LNCAP (cell line): ENCODE data around the gene OR9K2.

Experiments
- TF ChIP-seq, protein P1 (sequence below): fragments of 450-650 bp; IDR thresholded peaks from 2 replicates; pipeline ENCODE4 v1.5.1; 2017; ENCODE audit warnings: mild to moderate bottlenecking

The OR9K2 gene, protein sequence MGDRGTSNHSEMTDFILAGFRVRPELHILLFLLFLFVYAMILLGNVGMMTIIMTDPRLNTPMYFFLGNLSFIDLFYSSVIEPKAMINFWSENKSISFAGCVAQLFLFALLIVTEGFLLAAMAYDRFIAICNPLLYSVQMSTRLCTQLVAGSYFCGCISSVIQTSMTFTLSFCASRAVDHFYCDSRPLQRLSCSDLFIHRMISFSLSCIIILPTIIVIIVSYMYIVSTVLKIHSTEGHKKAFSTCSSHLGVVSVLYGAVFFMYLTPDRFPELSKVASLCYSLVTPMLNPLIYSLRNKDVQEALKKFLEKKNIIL

DNA sequence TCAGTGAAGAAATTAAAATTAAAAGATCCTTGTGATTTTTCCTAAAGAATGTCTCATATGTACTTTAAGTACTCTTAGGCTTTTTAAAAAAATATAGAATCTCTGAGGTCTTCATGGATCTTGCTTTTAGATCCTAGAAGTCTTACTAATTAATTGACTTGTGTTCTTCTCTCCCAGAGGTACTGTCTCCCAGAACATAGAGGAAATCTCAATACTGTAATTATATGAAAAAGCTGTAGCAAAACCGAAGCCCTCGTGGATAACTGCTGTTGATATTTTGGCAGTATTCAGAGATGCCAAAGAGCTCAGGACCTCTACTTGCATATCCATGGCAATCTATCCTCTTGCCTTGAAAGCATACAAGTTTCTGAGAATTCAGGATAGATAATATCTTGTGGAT lies at the start of gene OR9K2:
TSS of gene OR9K2 (plus strand) at position 301 of the 400 bp plus-strand sequence. CDS start 3,429 bp downstream, outside the sequence.
- TF ChIP-seq, protein P1, sequence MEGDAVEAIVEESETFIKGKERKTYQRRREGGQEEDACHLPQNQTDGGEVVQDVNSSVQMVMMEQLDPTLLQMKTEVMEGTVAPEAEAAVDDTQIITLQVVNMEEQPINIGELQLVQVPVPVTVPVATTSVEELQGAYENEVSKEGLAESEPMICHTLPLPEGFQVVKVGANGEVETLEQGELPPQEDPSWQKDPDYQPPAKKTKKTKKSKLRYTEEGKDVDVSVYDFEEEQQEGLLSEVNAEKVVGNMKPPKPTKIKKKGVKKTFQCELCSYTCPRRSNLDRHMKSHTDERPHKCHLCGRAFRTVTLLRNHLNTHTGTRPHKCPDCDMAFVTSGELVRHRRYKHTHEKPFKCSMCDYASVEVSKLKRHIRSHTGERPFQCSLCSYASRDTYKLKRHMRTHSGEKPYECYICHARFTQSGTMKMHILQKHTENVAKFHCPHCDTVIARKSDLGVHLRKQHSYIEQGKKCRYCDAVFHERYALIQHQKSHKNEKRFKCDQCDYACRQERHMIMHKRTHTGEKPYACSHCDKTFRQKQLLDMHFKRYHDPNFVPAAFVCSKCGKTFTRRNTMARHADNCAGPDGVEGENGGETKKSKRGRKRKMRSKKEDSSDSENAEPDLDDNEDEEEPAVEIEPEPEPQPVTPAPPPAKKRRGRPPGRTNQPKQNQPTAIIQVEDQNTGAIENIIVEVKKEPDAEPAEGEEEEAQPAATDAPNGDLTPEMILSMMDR = no peak

DNA sequence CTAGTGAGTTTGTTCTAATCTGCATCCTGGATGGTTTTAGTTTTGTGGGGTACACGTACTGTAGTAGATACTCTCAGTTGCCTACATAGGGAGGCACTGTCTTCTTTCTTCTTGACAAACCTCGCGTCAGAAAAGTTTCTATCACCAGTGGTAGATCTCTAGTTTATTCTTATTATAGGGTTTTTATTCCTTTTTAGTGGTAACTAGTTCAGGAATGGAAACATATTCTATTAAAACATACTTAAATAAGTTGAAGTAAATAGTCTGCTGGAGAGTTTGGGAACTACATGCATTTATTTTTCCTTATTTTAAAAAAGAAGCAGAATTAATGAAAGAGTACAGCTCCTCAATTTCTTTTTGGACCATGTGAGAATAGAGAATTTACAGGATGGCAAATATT lies 33.6 kb upstream of the OR9K2 start:
- TF ChIP-seq, protein P1 = no peak

DNA sequence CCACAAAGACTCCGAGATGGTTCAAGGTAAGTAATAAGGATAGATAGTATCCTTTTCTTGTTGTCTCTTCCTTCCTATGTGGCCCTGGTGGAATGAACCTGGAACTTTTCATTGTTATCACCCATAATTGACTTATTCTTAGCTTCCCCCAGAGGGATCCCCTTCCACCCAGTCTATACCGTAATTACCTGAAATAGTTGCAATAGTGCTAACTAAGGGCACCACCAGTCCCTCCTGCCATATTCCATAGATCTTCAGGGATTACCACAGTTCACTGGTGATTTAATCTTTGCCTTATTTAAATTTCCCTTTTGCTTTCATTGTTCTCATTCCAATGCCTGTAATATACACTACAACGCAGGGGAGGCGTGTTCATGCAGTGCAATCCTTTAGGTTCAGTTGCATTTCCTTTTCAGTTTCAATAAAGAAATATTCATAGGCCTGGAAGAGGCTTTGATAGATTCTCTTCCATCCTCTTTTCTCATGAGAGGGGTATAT lies 13.8 kb upstream of the OR9K2 start:
- TF ChIP-seq, protein P1 = no peak

DNA sequence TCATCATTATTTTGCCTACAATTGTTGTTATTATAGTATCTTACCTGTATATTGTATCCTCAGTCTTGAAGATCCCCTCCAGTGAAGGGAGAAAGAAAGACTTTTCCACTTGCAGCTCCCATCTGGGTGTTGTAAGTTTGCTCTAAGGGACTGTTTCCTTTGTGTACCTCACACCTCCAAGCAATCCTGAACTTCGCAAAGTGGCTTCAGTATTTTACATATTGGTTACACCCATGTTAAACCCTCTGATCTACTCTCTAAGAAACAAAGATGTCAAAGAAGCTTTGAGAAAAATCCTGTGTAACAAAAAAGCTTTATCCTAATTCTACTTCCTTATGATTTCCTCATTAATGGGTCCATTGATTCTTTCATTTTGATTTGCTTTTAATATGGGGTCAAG lies 10.1 kb upstream of the OR9K2 start:
- TF ChIP-seq, protein P1 = no peak

GRCh38 chr12:55132816-55133215 lies 6.6 kb downstream of the OR9K2 start:
- TF ChIP-seq, protein P1 = no peak

GRCh38 chr12:55142669-55143565 lies 16.7 kb downstream of the OR9K2 start:
- TF ChIP-seq, protein P1 = peak; percentile 87

DNA sequence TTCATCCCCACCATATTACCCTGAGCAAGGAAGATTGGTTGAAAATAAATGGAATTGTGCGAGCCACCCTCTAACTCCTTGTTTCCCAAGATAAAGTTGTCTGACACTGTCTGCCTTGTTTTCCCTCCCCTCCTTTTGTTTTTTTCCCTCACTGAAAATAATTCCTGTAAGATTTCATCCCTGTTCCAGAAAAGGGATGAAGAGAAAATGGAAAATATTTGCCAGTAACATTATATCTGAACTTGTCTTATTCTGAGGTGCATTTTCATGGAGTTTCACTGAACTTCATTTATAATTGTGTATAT lies 17.3 kb downstream of the OR9K2 start:
- TF ChIP-seq, protein P1 = peak; percentile 25; the same call in 1 of the 2 replicates
